GM12878 (cell line): Measurements from ENCODE around the gene ISM1. TPM values are rescaled to one million over a fixed set of nuclear protein-coding genes. Genes with fewer than 3 reads are reported as not detected.

ENCODE experiments used
- ATAC-seq: fragments of 200-7000 bp; cut with Tn5 transposase; 3 replicates; pipeline ENCODE4 v1.9.1; 2020; ENCODE audit warnings: mild to moderate bottlenecking, moderate library complexity
- BruUV-seq: library from RNA; stranded (reverse); fragments of 400-500 nt; replicated peaks from 2 replicates; lab custom pipeline; 2021; lab: Mats Ljungman, UMichigan
- CTCF ChIA-PET: fragments of 300-600 bp; sonication (Branson Sonifier 250); formaldehyde crosslinking; extraction: SDS; loops from one replicate; lab custom pipeline; 2021; ENCODE audit warnings: inconsistent platforms; lab: Yijun Ruan, JAX
- POLR2A ChIA-PET: fragments of 350-600 bp; formaldehyde crosslinking; extraction: SDS; loops from one replicate; lab custom pipeline; 2021; ENCODE audit warnings: inconsistent platforms; lab: Charles Lee
- RAD21 ChIA-PET: fragments of 300-600 bp; sonication (Branson Sonifier 250); formaldehyde crosslinking; loops from one replicate; lab custom pipeline; 2023; ENCODE audit warnings: antibody characterized with exemption; ENCODE audit not compliant: unreplicated experiment; lab: Charles Lee
- SMC1A ChIA-PET: fragments of 300-600 bp; sonication (Branson Sonifier 250); formaldehyde crosslinking; loops from one replicate; lab custom pipeline; 2023; ENCODE audit not compliant: unreplicated experiment, uncharacterized antibody; lab: Charles Lee
- DNase-seq: peaks from one replicate; pipeline ENCODE4 v3.0.0-alpha.2; 2011; ENCODE audit warnings: low read depth, low spot score
- FAIRE-seq: peaks from 3 replicates; lab custom pipeline; 2011; peaks lifted over from hg19 to GRCh38; lab: Jason Lieb, UNC
- H2AFZ ChIP-seq: 2 replicates; pipeline ENCODE4 v1.6.0; 2011; ENCODE audit warnings: low read depth, low read length, control low read depth; ENCODE audit not compliant: control insufficient read depth
- H3K27ac ChIP-seq: 2 replicates; pipeline ENCODE4 v1.5.1; 2011; ENCODE audit warnings: control low read depth; ENCODE audit not compliant: control insufficient read depth, insufficient read depth
- H3K27me3 ChIP-seq, 2 experiments: replicated peaks in 1 of 2; 2 replicates each; pipeline versions ENCODE4 v1.6.0 to v1.6.1; 2011; ENCODE audit warnings: low read length in 1 of 2; ENCODE audit not compliant: control insufficient read depth in 2 of 2, insufficient read depth in 2 of 2
- H3K36me3 ChIP-seq, 2 experiments: 2 replicates each; pipeline ENCODE4 v1.5.1; 2011; ENCODE audit warnings: low read length in 1 of 2; ENCODE audit not compliant: control insufficient read depth in 2 of 2, insufficient read depth in 2 of 2
- H3K4me1 ChIP-seq: 2 replicates; pipeline ENCODE4 v1.6.1; 2011; ENCODE audit warnings: mild to moderate bottlenecking, low read length, moderate library complexity, mixed read lengths; ENCODE audit not compliant: control insufficient read depth, insufficient read depth
- H3K4me2 ChIP-seq: 2 replicates; pipeline ENCODE4 v1.6.0; 2011; ENCODE audit warnings: control low read depth; ENCODE audit not compliant: control insufficient read depth, insufficient read depth
- H3K4me3 ChIP-seq: fragments of 200-600 bp; sonication (generic); 2 replicates; pipeline ENCODE4 v1.5.1; 2016
- H3K79me2 ChIP-seq: 2 replicates; pipeline ENCODE4 v1.6.0; 2011; ENCODE audit warnings: low read length; ENCODE audit not compliant: control insufficient read depth, insufficient read depth
- H3K9ac ChIP-seq: 2 replicates; pipeline ENCODE4 v1.8.0; 2011; ENCODE audit warnings: low read length, control low read depth, mixed read lengths; ENCODE audit not compliant: control insufficient read depth, insufficient read depth
- H3K9me3 ChIP-seq: replicated peaks from 3 replicates; pipeline ENCODE4 v1.5.1; 2011; ENCODE audit warnings: mild to moderate bottlenecking, low read length; ENCODE audit not compliant: control insufficient read depth, insufficient read depth
- H4K20me1 ChIP-seq: 2 replicates; pipeline ENCODE4 v1.6.0; 2011; ENCODE audit not compliant: control insufficient read depth, insufficient read depth
- WGBS: methylation state at CpG from one replicate; pipeline ENCODE4 v1.1.6; 2016; ENCODE audit warnings: low lambda C conversion rate; ENCODE audit not compliant: insufficient replicate concordance, insufficient coverage; ENCODE audit errors: missing lambda C conversion rate; 5-methylcytosine and 5-hydroxymethylcytosine counted together
- in situ Hi-C: fragments of 300-500 bp; cut with MboI; formaldehyde crosslinking; loops from 9 replicates; pipeline ENCODE4 v1.14.3; 2018; ENCODE audit warnings: mixed read lengths
- intact Hi-C: fragments of 100-400 bp; cut with micrococcal nuclease; formaldehyde crosslinking; loops from one replicate; pipeline ENCODE4 v1.14.2; 2022; ENCODE audit not compliant: unreplicated experiment
- polyA plus RNA-seq, 11 experiments: library from polyadenylated mRNA; depleted of rRNA in 4 of 11; unstranded in 6 of 11; stranded (reverse) in 5 of 11; fragments of >200 nt; fragmentation: Nextera tagmentation in 4 of 11; fragmentation: Illumina TruSeq in 1 of 11; extraction: Ambion mirVana in 4 of 11; extraction: Trizol in 1 of 11; gene quantifications; 1 replicate in 1 of 11; 2 replicates in 10 of 11; pipeline versions ENCODE4 v1.2.1 to v1.2.3, GENCODE V29; 2011 to 2016; ENCODE audit warnings: inconsistent platforms in 2 of 11, missing spikeins in 2 of 11, low read depth in 1 of 11
- total RNA-seq, 4 experiments: library from RNA; depleted of rRNA in 3 of 4; stranded (reverse); fragments of >200 nt in 3 of 4; fragmentation: Illumina TruSeq in 1 of 4; extraction: Trizol in 1 of 4; gene quantifications; 2 replicates each; pipeline versions ENCODE4 v1.2.1 to v1.2.3, GENCODE V29; 2013 to 2021
- TF ChIP-seq, protein P1 (sequence below): fragments of 450-650 bp; conservative IDR thresholded peaks from 2 replicates; pipeline ENCODE4 v1.6.1; 2017; ENCODE audit warnings: mild to moderate bottlenecking, moderate library complexity
- TF ChIP-seq, protein P2 (sequence below): fragments of 450-650 bp; formaldehyde crosslinking; IDR thresholded peaks from 2 replicates; pipeline ENCODE4 v1.4.0; 2022; ENCODE audit warnings: mild to moderate bottlenecking, moderate library complexity

Gene ISM1
- total and polyA plus RNA-seq, 10 of the 15 experiments (the other 5 are each of a cell fraction or from before 2014, with no cell fraction given), result 0.01 to 0.03 TPM; not detected in 8

DNA sequence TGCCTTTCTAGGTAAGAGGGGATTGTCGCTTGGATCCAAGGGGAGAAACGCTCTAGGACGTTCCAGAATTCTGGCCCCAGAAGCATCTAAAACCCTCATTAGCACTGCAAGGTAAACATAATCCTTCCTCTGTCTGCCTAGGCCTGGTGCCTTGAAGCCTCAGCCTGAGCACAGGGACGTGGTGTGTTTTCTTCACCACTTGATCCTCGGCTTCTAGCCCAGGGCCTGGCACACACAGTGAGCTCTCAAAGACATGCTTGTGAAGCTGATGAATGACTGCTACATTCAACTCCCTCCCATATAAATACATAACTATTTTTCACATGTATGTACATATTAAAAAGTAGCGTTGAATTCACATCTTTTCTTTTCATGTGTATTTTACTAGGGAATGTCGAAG, 100.3 kb downstream of the ISM1 start:
- no peak overlapping the region for H3K27ac ChIP-seq
- CTCF ChIA-PET, result interaction anchor here (0.6 to 7.1 kb wide), 10 partner anchors 10 to 467 kb away, joined by 3 to 177 read pairs (median 8); partner anchors contain the start of genes ESF1 and NDUFAF5
- no peaks in the 10 kb centered on the region; the same call in 1 of the 2 replicates for H3K4me1 ChIP-seq
- no peak overlapping the region for H3K4me2 ChIP-seq
- POLR2A ChIA-PET, result interaction anchor here (1.2 to 1.8 kb wide), 2 partner anchors 9 to 13 kb away, joined by 3 to 6 read pairs; no protein-coding TSS in a partner anchor
- H3K27me3 ChIP-seq, result no peaks in the 10 kb centered on the region
- RAD21 ChIA-PET, result interaction anchor here (1.4 to 6.7 kb wide), 5 partner anchors 10 to 226 kb away, joined by 3 to 139 read pairs (median 10); no protein-coding TSS in a partner anchor
- WGBS, result 64% methylated on average over 7 of the region's 7 CpGs
- intact Hi-C loops, result no loop called here
- no peak for ATAC-seq
- TF ChIP-seq, protein P1, sequence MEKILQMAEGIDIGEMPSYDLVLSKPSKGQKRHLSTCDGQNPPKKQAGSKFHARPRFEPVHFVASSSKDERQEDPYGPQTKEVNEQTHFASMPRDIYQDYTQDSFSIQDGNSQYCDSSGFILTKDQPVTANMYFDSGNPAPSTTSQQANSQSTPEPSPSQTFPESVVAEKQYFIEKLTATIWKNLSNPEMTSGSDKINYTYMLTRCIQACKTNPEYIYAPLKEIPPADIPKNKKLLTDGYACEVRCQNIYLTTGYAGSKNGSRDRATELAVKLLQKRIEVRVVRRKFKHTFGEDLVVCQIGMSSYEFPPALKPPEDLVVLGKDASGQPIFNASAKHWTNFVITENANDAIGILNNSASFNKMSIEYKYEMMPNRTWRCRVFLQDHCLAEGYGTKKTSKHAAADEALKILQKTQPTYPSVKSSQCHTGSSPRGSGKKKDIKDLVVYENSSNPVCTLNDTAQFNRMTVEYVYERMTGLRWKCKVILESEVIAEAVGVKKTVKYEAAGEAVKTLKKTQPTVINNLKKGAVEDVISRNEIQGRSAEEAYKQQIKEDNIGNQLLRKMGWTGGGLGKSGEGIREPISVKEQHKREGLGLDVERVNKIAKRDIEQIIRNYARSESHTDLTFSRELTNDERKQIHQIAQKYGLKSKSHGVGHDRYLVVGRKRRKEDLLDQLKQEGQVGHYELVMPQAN, result no peak
- TF ChIP-seq, protein P2, sequence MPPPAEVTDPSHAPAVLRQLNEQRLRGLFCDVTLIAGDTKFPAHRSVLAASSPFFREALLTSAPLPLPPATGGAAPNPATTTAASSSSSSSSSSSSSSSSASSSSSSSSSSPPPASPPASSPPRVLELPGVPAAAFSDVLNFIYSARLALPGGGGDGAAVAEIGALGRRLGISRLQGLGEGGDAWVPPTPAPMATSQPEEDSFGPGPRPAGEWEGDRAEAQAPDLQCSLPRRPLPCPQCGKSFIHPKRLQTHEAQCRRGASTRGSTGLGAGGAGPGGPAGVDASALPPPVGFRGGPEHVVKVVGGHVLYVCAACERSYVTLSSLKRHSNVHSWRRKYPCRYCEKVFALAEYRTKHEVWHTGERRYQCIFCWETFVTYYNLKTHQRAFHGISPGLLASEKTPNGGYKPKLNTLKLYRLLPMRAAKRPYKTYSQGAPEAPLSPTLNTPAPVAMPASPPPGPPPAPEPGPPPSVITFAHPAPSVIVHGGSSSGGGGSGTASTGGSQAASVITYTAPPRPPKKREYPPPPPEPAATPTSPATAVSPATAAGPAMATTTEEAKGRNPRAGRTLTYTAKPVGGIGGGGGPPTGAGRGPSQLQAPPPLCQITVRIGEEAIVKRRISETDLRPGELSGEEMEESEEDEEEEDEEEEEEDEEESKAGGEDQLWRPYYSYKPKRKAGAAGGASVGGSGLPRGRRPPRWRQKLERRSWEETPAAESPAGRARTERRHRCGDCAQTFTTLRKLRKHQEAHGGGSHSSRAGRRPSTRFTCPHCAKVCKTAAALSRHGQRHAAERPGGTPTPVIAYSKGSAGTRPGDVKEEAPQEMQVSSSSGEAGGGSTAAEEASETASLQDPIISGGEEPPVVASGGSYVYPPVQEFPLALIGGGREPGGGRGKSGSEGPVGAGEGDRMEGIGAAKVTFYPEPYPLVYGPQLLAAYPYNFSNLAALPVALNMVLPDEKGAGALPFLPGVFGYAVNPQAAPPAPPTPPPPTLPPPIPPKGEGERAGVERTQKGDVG (CRISPR knock-in tag), result no peak
- no peak for DNase-seq
- no peaks in the 10 kb centered on the region for H3K36me3 ChIP-seq
- H3K9ac ChIP-seq, result no peak overlapping the region
- no TSS peak for BruUV-seq
- SMC1A ChIA-PET, result interaction anchor here (1.2 to 6.7 kb wide), 3 partner anchors 15 to 225 kb away, joined by 3 to 165 read pairs (median 159); no protein-coding TSS in a partner anchor
- in situ Hi-C loops, result no loop called here
- no peaks in the 10 kb centered on the region for H3K79me2 ChIP-seq
- no peak for FAIRE-seq
- H2AFZ ChIP-seq, result no peak overlapping the region
- no peaks in the 10 kb centered on the region for H4K20me1 ChIP-seq
- no peaks in the 10 kb centered on the region for H3K9me3 ChIP-seq
- no peak overlapping the region for H3K4me3 ChIP-seq
